ENCODE results near the gene PAH.

GRCh38 chr12:102849722-102850447 is 67.2 kb downstream of the PAH start:
- TF ChIP-seq CTCF (IDR thresholded peaks at IDR 0.05) (no peak), POLR2A (IDR thresholded peaks at IDR 0.05) (no peak)

Measured in adrenal gland (tissue), 5 donors.